ENCODE measurements around the gene SPOCK2. TPM values are rescaled to one million over a fixed set of nuclear protein-coding genes. Genes with fewer than 3 reads are reported as not detected.
A peak's percentile ranks its signal among the peaks of the same experiment; 100 is the strongest.

SPOCK2 gene
- total and polyA plus RNA-seq, 2 of the 13 experiments (the other 11 are each of a cell fraction or from before 2014, with no cell fraction given): 8.6 to 30.6 TPM

DNA sequence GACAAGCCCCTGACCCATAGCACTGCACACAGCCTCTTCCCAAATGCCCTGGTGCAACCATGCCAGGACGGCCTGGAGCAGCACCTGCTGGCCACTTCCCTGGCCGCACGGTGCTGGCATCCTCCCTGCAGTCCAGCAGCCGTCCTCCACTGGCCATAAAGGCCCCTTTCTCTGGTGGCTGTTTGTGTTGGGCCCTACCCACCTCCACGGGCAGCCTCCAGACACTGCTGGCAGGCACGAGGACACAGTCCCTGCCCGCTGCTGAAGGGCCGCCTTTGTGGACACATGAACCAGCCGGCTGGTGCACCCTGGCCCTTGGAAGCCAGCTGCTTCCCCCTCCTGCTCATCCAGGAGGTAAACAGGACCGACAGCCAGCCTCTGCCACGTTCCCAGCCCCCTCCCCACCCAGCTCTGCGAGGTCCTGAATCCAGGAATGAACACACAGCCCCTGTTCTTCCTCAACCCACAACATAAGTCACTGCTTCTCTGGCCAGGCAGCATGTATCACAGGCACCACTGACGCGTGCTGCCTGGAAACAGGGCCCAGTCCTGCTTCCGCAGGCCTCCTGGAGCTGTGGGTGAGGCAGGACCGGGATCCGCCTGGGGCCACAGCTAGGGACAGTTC, 43.8 kb downstream of the SPOCK2 start (continued):
- TF ChIP-seq, protein P1, sequence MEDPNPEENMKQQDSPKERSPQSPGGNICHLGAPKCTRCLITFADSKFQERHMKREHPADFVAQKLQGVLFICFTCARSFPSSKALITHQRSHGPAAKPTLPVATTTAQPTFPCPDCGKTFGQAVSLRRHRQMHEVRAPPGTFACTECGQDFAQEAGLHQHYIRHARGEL (CRISPR knock-in tag; IDR thresholded peaks at IDR 0.05): no peak
- TF ChIP-seq ASH2L (IDR thresholded peaks at IDR 0.05; ENCODE audit: insufficient read length, low read depth, low read length): no peak
- TF ChIP-seq ZNF496 (CRISPR knock-in tag; IDR thresholded peaks at IDR 0.05; ENCODE audit: insufficient replicate concordance): no peak
- TF ChIP-seq, protein P2, sequence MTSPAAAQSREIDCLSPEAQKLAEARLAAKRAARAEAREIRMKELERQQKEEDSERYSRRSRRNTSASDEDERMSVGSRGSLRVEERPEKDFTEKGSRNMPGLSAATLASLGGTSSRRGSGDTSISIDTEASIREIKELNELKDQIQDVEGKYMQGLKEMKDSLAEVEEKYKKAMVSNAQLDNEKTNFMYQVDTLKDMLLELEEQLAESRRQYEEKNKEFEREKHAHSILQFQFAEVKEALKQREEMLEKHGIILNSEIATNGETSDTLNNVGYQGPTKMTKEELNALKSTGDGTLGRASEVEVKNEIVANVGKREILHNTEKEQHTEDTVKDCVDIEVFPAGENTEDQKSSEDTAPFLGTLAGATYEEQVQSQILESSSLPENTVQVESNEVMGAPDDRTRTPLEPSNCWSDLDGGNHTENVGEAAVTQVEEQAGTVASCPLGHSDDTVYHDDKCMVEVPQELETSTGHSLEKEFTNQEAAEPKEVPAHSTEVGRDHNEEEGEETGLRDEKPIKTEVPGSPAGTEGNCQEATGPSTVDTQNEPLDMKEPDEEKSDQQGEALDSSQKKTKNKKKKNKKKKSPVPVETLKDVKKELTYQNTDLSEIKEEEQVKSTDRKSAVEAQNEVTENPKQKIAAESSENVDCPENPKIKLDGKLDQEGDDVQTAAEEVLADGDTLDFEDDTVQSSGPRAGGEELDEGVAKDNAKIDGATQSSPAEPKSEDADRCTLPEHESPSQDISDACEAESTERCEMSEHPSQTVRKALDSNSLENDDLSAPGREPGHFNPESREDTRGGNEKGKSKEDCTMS (CRISPR knock-in tag; conservative IDR thresholded peaks at IDR 0.05): no peak
- TF ChIP-seq, protein P3, sequence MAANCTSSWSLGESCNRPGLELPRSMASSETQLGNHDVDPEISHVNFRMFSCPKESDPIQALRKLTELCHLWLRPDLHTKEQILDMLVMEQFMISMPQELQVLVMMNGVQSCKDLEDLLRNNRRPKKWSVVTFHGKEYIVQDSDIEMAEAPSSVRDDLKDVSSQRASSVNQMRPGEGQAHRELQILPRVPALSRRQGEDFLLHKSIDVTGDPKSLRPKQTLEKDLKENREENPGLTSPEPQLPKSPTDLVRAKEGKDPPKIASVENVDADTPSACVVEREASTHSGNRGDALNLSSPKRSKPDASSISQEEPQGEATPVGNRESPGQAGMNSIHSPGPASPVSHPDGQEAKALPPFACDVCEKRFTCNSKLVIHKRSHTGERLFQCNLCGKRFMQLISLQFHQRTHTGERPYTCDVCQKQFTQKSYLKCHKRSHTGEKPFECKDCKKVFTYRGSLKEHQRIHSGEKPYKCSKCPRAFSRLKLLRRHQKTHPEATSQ (CRISPR knock-in tag; IDR thresholded peaks at IDR 0.05; ENCODE audit: borderline replicate concordance): no peak
- TF ChIP-seq NFYB (CRISPR knock-in tag; IDR thresholded peaks at IDR 0.05): no peak
- TF ChIP-seq, protein P4, sequence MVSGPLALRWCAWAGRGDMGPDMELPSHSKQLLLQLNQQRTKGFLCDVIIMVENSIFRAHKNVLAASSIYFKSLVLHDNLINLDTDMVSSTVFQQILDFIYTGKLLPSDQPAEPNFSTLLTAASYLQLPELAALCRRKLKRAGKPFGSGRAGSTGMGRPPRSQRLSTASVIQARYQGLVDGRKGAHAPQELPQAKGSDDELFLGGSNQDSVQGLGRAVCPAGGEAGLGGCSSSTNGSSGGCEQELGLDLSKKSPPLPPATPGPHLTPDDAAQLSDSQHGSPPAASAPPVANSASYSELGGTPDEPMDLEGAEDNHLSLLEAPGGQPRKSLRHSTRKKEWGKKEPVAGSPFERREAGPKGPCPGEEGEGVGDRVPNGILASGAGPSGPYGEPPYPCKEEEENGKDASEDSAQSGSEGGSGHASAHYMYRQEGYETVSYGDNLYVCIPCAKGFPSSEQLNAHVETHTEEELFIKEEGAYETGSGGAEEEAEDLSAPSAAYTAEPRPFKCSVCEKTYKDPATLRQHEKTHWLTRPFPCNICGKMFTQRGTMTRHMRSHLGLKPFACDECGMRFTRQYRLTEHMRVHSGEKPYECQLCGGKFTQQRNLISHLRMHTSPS (CRISPR knock-in tag; IDR thresholded peaks at IDR 0.05; ENCODE audit: low read depth): peak; percentile 96
- no peak for TF ChIP-seq FOXP1 (IDR thresholded peaks at IDR 0.05)
- TF ChIP-seq FOXP1 (CRISPR knock-in tag; IDR thresholded peaks at IDR 0.05): peak; percentile 44; the same call in 1 of the 2 replicates
- TF ChIP-seq, protein P5, sequence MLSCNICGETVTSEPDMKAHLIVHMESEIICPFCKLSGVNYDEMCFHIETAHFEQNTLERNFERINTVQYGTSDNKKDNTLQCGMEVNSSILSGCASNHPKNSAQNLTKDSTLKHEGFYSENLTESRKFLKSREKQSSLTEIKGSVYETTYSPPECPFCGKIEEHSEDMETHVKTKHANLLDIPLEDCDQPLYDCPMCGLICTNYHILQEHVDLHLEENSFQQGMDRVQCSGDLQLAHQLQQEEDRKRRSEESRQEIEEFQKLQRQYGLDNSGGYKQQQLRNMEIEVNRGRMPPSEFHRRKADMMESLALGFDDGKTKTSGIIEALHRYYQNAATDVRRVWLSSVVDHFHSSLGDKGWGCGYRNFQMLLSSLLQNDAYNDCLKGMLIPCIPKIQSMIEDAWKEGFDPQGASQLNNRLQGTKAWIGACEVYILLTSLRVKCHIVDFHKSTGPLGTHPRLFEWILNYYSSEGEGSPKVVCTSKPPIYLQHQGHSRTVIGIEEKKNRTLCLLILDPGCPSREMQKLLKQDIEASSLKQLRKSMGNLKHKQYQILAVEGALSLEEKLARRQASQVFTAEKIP (CRISPR knock-in tag; IDR thresholded peaks at IDR 0.05; ENCODE audit: borderline replicate concordance): no peak
- TF ChIP-seq SRY (CRISPR knock-in tag; IDR thresholded peaks at IDR 0.05): no peak
- TF ChIP-seq ZMYM3 (CRISPR knock-in tag; IDR thresholded peaks at IDR 0.05): peak; percentile 68; the same call in 1 of the 2 replicates
- TF ChIP-seq, protein P6, sequence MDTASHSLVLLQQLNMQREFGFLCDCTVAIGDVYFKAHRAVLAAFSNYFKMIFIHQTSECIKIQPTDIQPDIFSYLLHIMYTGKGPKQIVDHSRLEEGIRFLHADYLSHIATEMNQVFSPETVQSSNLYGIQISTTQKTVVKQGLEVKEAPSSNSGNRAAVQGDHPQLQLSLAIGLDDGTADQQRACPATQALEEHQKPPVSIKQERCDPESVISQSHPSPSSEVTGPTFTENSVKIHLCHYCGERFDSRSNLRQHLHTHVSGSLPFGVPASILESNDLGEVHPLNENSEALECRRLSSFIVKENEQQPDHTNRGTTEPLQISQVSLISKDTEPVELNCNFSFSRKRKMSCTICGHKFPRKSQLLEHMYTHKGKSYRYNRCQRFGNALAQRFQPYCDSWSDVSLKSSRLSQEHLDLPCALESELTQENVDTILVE (CRISPR knock-in tag; IDR thresholded peaks at IDR 0.05): no peak; the same call in 1 of the 2 replicates
- TF ChIP-seq ZNF891 (CRISPR knock-in tag; IDR thresholded peaks at IDR 0.05): peak; percentile 73; the same call in 1 of the 2 replicates
- no peak for TF ChIP-seq ZNF101 (CRISPR knock-in tag; IDR thresholded peaks at IDR 0.05; ENCODE audit: borderline replicate concordance, low read depth)
- TF ChIP-seq RFX1 (IDR thresholded peaks at IDR 0.05): no peak
- TF ChIP-seq ELF1 (CRISPR knock-in tag; IDR thresholded peaks at IDR 0.05): no peak
- TF ChIP-seq SRSF9 (IDR thresholded peaks at IDR 0.05; ENCODE audit: borderline replicate concordance, insufficient read depth, low read depth, low read length, poor library complexity, severe bottlenecking): no peak

All from HepG2 (cell line).